ENCODE results near the gene PPP2R1B. TPM values are rescaled to one million over a fixed set of nuclear protein-coding genes. Genes with fewer than 3 reads are reported as not detected.
"Not testable (repeated sequence)": the region's sequence is repeated elsewhere in the genome, so short reads cannot be mapped to it uniquely, and the experiment has no call there.

PPP2R1B gene
- total RNA-seq, 1 donor from 2014 or later, result 7.4 TPM

- intact Hi-C loops (cut with micrococcal nuclease), result no loop called here
- ATAC-seq (peak; percentile 68), DNase-seq (no peak)
These were observed 19.8 kb upstream of the PPP2R1B start for GRCh38 chr11:111785886-111786412.

GRCh38 chr11:111785076-111785475 lies 18.9 kb upstream of the PPP2R1B start:
- intact Hi-C loops (cut with micrococcal nuclease), result no loop called here
- ATAC-seq, result peak; percentile 5

GRCh38 chr11:111784311-111784710 lies 18.1 kb upstream of the PPP2R1B start:
- intact Hi-C loops (cut with micrococcal nuclease); DNase-seq; ATAC-seq: not testable (repeated sequence)

More at GRCh38 chr11:111785076-111785475, 18.9 kb upstream of the PPP2R1B start:
- no peak for DNase-seq

GRCh38 chr11:111782109-111782741 lies 16.0 kb upstream of the PPP2R1B start:
- DNase-seq, result no peak
- intact Hi-C loops (cut with micrococcal nuclease), result no loop called here
- no peak for ATAC-seq

- ATAC-seq (no peak), DNase-seq (no peak)
- intact Hi-C loops (cut with micrococcal nuclease), result no loop called here
These were observed 12.9 kb upstream of the PPP2R1B start for GRCh38 chr11:111779118-111779517.

- no peak for ATAC-seq
- intact Hi-C loops (cut with micrococcal nuclease), result no loop called here
- no peak for DNase-seq
These were observed 11.9 kb upstream of the PPP2R1B start for GRCh38 chr11:111778047-111778558.

- ATAC-seq, result peak; percentile 82
- DNase-seq, result no peak
- intact Hi-C loops (cut with micrococcal nuclease), result loop anchor here (2.0 kb wide), 1 partner anchor 175 kb away; the partner anchor contains the start of gene SIK2
These were observed 11.2 kb upstream of the PPP2R1B start for GRCh38 chr11:111777094-111778046.

GRCh38 chr11:111776398-111777093 lies 10.4 kb upstream of the PPP2R1B start:
- DNase-seq (no peak), ATAC-seq (no peak)
- intact Hi-C loops (cut with micrococcal nuclease), result loop anchor here (2.0 kb wide), 1 partner anchor 174 kb away; the partner anchor contains the start of gene SIK2

GRCh38 chr11:111774955-111775710 lies 8.9 kb upstream of the PPP2R1B start:
- intact Hi-C loops (cut with micrococcal nuclease), result no loop called here
- ATAC-seq (peak; percentile 66), DNase-seq (peak; percentile 48)

GRCh38 chr11:111772535-111772934 lies 6.3 kb upstream of the PPP2R1B start:
- intact Hi-C loops (cut with micrococcal nuclease), result no loop called here
- DNase-seq (no peak), ATAC-seq (no peak)

- DNase-seq; intact Hi-C loops (cut with micrococcal nuclease); ATAC-seq: not testable (repeated sequence)
These were observed 5.0 kb upstream of the PPP2R1B start for GRCh38 chr11:111771205-111771604.

GRCh38 chr11:111770581-111771134 lies 4.5 kb upstream of the PPP2R1B start:
- intact Hi-C loops (cut with micrococcal nuclease), result no loop called here
- DNase-seq (no peak), ATAC-seq (no peak)

GRCh38 chr11:111766834-111767142 lies 599 bp upstream of the PPP2R1B start:
- no peak for DNase-seq
- intact Hi-C loops (cut with micrococcal nuclease), result loop anchor here (10.0 kb wide), 1 partner anchor 78 kb away; no protein-coding TSS in a partner anchor
- peak; percentile 57 for ATAC-seq

- peak; percentile 62 for ATAC-seq
- DNase-seq, result no peak
- intact Hi-C loops (cut with micrococcal nuclease), result loop anchor here (10.0 kb wide), 1 partner anchor 79 kb away; no protein-coding TSS in a partner anchor
These were observed 737 bp downstream of the PPP2R1B start for GRCh38 chr11:111765320-111765983.

- ATAC-seq (no peak), DNase-seq (no peak)
- intact Hi-C loops (cut with micrococcal nuclease), result loop anchor here (10.0 kb wide), 1 partner anchor 80 kb away; no protein-coding TSS in a partner anchor
These were observed 1.6 kb downstream of the PPP2R1B start for GRCh38 chr11:111764621-111765020.

GRCh38 chr11:111762981-111763643 lies 3.1 kb downstream of the PPP2R1B start:
- DNase-seq (no peak), ATAC-seq (no peak)
- intact Hi-C loops (cut with micrococcal nuclease), result loop anchor here (10.0 kb wide), 1 partner anchor 82 kb away; no protein-coding TSS in a partner anchor

- intact Hi-C loops (cut with micrococcal nuclease), result loop anchor here (10.0 kb wide), 1 partner anchor 82 kb away; no protein-coding TSS in a partner anchor
- no peak for DNase-seq
- ATAC-seq, result no peak
These were observed 3.7 kb downstream of the PPP2R1B start for GRCh38 chr11:111762526-111762925.

All from left ventricle myocardium superior (tissue), 1 donor.